LNCAP (cell line): Measurements from ENCODE around the gene TGFBI.

Source experiments
- TF ChIP-seq, protein P1 (sequence below): fragments of 450-650 bp; IDR thresholded peaks from 2 replicates; pipeline ENCODE4 v1.5.1; 2017; ENCODE audit warnings: mild to moderate bottlenecking

Gene TGFBI

DNA sequence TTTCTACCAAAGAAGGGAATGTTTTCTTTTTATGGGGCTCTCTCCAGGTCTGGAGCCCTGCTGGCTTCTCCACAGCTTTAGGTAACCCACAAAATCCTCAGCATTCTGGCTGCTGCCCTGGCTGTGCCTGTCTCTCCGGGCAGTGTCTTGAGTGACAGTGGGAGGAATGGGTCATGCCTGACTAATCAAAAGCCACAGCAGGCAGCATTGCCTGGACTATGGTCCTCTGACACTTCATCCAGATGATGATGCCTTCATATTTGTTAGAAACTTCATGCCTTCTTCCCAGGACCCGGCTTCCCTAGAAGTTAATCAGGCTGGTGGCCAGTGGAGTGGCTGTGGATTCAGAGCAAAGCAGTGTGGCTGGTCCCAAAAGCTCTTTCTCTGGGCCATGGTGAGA lies 32.2 kb upstream of the TGFBI start:
- TF ChIP-seq, protein P1, sequence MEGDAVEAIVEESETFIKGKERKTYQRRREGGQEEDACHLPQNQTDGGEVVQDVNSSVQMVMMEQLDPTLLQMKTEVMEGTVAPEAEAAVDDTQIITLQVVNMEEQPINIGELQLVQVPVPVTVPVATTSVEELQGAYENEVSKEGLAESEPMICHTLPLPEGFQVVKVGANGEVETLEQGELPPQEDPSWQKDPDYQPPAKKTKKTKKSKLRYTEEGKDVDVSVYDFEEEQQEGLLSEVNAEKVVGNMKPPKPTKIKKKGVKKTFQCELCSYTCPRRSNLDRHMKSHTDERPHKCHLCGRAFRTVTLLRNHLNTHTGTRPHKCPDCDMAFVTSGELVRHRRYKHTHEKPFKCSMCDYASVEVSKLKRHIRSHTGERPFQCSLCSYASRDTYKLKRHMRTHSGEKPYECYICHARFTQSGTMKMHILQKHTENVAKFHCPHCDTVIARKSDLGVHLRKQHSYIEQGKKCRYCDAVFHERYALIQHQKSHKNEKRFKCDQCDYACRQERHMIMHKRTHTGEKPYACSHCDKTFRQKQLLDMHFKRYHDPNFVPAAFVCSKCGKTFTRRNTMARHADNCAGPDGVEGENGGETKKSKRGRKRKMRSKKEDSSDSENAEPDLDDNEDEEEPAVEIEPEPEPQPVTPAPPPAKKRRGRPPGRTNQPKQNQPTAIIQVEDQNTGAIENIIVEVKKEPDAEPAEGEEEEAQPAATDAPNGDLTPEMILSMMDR, result no peak

DNA sequence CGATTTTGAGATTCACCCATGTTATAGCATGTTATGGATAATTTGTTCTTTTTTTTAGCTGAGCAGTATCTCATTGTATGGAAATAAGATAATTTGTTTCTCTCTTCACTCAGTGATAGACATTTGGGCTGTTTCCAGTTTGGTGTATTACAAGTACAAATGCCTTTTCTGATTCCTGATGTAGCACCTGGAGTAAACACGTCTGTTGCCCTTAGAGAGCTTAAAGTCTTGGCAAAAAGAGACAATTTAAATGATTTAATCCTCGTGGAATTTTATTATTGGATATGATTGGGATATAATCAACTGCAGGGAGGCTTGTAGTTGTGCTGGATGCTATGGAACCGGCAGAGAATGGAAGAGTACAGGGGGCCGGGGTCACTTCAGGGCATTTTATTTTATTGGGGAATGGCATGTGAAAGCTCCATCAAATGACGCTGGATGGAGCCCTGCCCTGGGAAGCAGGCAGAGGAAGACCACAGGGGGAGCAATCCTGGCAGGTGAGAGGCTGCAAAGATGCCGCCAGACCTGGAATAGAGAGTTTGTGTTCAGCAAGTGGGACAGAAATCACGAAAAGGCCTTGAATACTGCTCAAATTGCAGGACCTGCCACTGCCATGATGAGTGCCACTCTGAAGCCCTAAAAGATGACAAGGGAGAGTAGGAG lies 31.0 kb upstream of the TGFBI start:
- TF ChIP-seq, protein P1, result no peak

DNA sequence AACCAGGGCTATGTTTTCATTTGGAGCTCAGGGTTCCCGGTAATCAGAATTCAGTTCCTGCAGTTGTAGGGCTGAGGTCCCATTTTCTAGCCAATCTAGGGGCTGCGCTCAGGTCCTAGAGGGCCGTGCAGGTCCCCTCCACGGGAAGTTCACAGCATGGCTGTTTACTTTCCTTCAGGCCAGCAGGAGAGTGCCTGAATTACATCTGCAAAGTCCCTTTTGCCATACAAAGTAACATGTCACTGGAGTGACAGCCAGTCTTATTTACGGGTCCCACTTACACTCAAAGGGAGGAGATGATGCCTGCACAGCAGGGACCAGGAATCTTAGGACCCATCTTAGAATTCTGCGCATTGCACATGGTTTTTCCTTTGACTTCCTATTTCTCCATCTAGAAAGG lies 29.9 kb upstream of the TGFBI start:
- TF ChIP-seq, protein P1, result no peak

DNA sequence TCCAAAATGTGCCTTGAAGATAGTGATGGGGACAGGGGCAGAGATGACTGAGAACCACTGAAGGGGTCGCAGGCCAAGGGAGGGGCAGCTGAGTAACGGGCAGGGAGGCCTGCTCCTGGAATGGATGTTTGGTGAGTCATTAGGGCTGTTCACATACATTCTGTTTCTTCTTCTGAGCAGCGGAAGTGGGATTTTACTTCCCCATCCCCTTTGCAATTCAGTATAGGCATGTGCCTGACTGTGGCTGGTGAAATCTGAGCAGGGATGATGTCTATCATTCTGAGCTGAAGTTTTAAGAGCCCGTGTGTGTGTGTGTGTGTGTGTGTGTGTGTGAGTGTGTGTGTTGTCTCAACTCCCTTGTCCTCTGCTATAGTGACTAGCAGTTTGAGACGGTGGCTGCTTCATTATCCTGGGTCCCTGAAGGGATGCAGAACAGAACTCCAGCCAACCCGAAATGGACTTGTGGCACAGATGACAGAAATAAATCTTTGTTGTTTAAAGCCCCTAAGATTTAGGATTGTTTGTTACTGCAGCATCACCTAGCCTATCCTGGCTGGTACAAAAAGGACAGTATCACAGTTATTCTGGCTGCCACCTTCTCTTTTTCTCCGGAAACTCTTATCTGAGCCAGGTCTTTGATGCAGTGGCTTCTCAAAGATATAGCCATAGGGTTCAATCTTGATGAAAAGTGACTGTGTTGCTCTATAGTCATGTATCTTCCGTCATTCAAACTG lies 29.2 kb upstream of the TGFBI start:
- TF ChIP-seq, protein P1, result no peak

DNA sequence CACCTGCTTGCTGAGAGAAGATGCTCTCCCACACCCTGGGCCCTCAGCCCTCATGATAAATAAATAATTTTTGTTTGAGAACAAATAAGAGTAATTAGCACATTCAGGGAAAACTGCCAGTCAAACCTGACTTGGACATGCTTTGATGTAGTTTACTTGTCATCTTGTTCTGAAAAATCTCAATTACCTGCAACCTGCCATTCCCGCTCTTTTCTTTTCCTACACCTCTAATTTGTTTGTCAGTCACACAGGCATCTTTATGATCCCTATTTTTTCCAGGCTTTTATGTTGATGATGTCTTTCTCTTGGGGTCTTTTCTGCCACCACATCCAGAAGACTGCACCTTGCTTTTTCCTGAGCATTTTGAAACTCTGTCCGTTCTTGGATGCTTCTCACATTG lies 28.6 kb upstream of the TGFBI start:
- TF ChIP-seq, protein P1, result no peak

DNA sequence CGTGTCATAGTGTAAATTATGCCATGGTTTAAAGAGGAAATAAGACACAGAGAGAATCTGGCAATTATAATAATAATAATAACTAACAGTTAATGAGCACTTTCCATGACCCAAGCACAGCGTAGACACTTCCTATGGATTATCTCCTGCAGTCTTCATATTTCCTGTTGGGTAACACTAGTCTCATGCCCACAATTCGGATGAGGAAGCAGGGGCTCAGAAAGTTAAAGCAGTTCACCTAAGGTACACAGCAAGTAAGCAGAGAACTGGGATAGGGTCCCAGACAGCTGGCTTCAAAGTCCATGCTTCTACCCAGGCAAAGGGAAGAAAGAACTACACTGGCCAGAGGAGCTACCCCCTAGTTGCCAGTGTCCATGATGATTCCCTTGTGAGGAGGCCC lies 27.9 kb upstream of the TGFBI start:
- TF ChIP-seq, protein P1, result no peak

DNA sequence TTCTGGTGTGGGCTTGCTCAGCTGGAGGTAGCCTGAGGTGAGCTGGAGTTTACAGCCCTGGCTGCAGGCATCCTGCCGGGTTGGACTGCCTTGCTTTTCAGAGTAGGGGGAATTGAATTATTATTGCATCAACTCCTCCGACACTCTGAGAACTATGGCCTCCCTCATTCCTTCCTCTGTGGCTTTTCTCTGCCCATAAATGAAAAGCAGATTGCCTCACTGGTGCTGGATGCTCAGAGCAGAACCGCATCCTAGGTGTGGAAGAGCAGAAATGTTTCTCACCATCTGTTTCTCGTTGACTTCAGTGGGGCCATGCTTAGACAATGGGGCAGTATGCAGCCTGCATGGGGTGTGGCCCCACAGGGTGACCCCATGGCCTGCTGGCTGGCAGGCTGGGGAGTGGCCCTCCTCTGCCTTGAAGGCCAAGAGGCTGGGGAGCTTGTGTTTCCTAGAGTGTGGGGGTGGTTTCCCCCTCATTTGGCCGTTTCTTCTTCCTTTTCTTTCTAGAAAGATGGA lies 27.3 kb upstream of the TGFBI start:
- TF ChIP-seq, protein P1, result no peak
